HFFc6 (cell line): Measurements from ENCODE around the gene GOLGA1. TPM values are rescaled to one million over a fixed set of nuclear protein-coding genes. Genes with fewer than 3 reads are reported as not detected.
"Not testable (repeated sequence)": the region's sequence is repeated elsewhere in the genome, so short reads cannot be mapped to it uniquely, and the experiment has no call there.

Source experiments
- DNase-seq: peaks from one replicate; pipeline ENCODE4 v3.0.0-alpha.2; 2018
- H3K27ac Mint-ChIP-seq: 2 replicates; pipeline ENCODE4 v1.8.0; 2020; ENCODE audit warnings: mild to moderate bottlenecking, mixed read lengths
- H3K27me3 Mint-ChIP-seq: 2 replicates; pipeline ENCODE4 v1.8.0; 2021; ENCODE audit warnings: mild to moderate bottlenecking, moderate library complexity, mixed read lengths; ENCODE audit not compliant: insufficient read depth
- H3K36me3 Mint-ChIP-seq: 2 replicates; pipeline ENCODE4 v1.8.0; 2021; ENCODE audit warnings: low read depth, mixed read lengths
- H3K4me1 Mint-ChIP-seq: 2 replicates; pipeline ENCODE4 v1.8.0; 2020; ENCODE audit warnings: low read depth, mixed read lengths
- H3K4me3 Mint-ChIP-seq: 2 replicates; pipeline ENCODE4 v1.8.0; 2020; ENCODE audit warnings: mild to moderate bottlenecking, moderate library complexity, mixed read lengths
- H3K9me3 Mint-ChIP-seq: 2 replicates; pipeline ENCODE4 v1.8.0; 2020; ENCODE audit warnings: mild to moderate bottlenecking, mixed read lengths
- total RNA-seq, 6 experiments: library from RNA; stranded (reverse); fragmentation: NEBNext Ultra II Directional; extraction: Animal tissue kit (Norgen Biotek cat#: 25700); gene quantifications; 2 replicates in 1 of 6; 3 replicates in 5 of 6; pipeline ENCODE4 v1.2.3, GENCODE V29; 2021
- TF ChIP-seq, protein P1 (sequence below): fragments of 200-600 bp; sonication (generic); IDR thresholded peaks from 2 replicates; pipeline ENCODE4 v1.5.0; 2021; ENCODE audit warnings: antibody characterized with exemption, mild to moderate bottlenecking

GOLGA1 gene
- total RNA-seq, 6 experiments from 2014 or later = 17.4 to 23.2 (median 20.2) TPM

- DNase-seq = no peak
- TF ChIP-seq, protein P1, sequence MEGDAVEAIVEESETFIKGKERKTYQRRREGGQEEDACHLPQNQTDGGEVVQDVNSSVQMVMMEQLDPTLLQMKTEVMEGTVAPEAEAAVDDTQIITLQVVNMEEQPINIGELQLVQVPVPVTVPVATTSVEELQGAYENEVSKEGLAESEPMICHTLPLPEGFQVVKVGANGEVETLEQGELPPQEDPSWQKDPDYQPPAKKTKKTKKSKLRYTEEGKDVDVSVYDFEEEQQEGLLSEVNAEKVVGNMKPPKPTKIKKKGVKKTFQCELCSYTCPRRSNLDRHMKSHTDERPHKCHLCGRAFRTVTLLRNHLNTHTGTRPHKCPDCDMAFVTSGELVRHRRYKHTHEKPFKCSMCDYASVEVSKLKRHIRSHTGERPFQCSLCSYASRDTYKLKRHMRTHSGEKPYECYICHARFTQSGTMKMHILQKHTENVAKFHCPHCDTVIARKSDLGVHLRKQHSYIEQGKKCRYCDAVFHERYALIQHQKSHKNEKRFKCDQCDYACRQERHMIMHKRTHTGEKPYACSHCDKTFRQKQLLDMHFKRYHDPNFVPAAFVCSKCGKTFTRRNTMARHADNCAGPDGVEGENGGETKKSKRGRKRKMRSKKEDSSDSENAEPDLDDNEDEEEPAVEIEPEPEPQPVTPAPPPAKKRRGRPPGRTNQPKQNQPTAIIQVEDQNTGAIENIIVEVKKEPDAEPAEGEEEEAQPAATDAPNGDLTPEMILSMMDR = no peak
- no peaks in the 10 kb centered on the region for H3K9me3 Mint-ChIP-seq
- H3K36me3 Mint-ChIP-seq = peaks cover 5% of the 10 kb centered on the region
- no peak overlapping the region for H3K27ac Mint-ChIP-seq
- H3K27me3 Mint-ChIP-seq = no peaks in the 10 kb centered on the region
- H3K4me1 Mint-ChIP-seq = no peaks in the 10 kb centered on the region; the same call in 1 of the 2 replicates
- H3K4me3 Mint-ChIP-seq = no peak overlapping the region
These were observed 31.4 kb upstream of the GOLGA1 start for GRCh38 chr9:124972241-124972770.

GRCh38 chr9:124969401-124969800 lies 28.5 kb upstream of the GOLGA1 start:
- no peaks in the 10 kb centered on the region for H3K27me3 Mint-ChIP-seq
- no peaks in the 10 kb centered on the region for H3K9me3 Mint-ChIP-seq
- TF ChIP-seq, protein P1 = no peak
- no peak overlapping the region for H3K4me3 Mint-ChIP-seq
- H3K36me3 Mint-ChIP-seq = peaks cover 5% of the 10 kb centered on the region
- H3K4me1 Mint-ChIP-seq = peaks cover 9% of the 10 kb centered on the region; the same call in 1 of the 2 replicates
- DNase-seq = no peak
- no peak overlapping the region for H3K27ac Mint-ChIP-seq

- DNase-seq = no peak
- no peaks in the 10 kb centered on the region for H3K27me3 Mint-ChIP-seq
- H3K36me3 Mint-ChIP-seq = no peaks in the 10 kb centered on the region
- no peak overlapping the region for H3K27ac Mint-ChIP-seq
- H3K4me3 Mint-ChIP-seq = no peak overlapping the region
- TF ChIP-seq, protein P1 = no peak
- no peaks in the 10 kb centered on the region for H3K9me3 Mint-ChIP-seq
- peaks cover 9% of the 10 kb centered on the region; the same call in 1 of the 2 replicates for H3K4me1 Mint-ChIP-seq
These were observed 27.4 kb upstream of the GOLGA1 start for GRCh38 chr9:124968238-124968637.

- not testable (repeated sequence) for H3K9me3 Mint-ChIP-seq, H3K4me1 Mint-ChIP-seq, H3K4me3 Mint-ChIP-seq, H3K27me3 Mint-ChIP-seq, DNase-seq, H3K27ac Mint-ChIP-seq, H3K36me3 Mint-ChIP-seq
These were observed 25.1 kb upstream of the GOLGA1 start for GRCh38 chr9:124965775-124966568.

- no peaks in the 10 kb centered on the region; the same call in 1 of the 2 replicates for H3K27me3 Mint-ChIP-seq
- no peak overlapping the region for H3K4me3 Mint-ChIP-seq
- H3K9me3 Mint-ChIP-seq = no peaks in the 10 kb centered on the region
- H3K4me1 Mint-ChIP-seq = peaks cover 19% of the 10 kb centered on the region
- no peak overlapping the region for H3K27ac Mint-ChIP-seq
- H3K36me3 Mint-ChIP-seq = no peaks in the 10 kb centered on the region
- TF ChIP-seq, protein P1 = no peak
- DNase-seq = no peak
These were observed 23.7 kb upstream of the GOLGA1 start for GRCh38 chr9:124964604-124965003.

DNA sequence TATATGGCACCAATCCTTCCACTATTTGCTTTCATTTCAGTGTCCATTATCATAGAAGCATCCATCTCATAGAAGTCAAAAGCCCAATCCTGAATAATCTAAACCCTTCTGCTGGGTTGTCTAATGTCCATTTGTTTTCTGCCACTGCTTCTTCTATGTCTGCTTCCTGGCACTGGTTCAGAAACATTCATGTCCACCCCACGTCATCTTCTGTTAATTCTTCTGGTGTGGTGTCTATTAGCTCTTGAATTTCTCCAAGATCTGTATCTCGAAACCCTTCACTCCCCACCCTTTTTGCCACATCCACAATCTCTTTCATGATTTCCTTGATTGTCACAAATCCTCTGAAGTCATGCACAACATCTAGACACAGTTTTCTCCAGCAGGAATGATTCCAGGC lies 23.2 kb upstream of the GOLGA1 start:
- no peak for DNase-seq
- no peak overlapping the region for H3K27ac Mint-ChIP-seq
- no peaks in the 10 kb centered on the region for H3K36me3 Mint-ChIP-seq
- TF ChIP-seq, protein P1 = no peak
- H3K4me1 Mint-ChIP-seq = peaks cover 20% of the 10 kb centered on the region
- no peaks in the 10 kb centered on the region; the same call in 1 of the 2 replicates for H3K27me3 Mint-ChIP-seq
- H3K4me3 Mint-ChIP-seq = no peak overlapping the region
- H3K9me3 Mint-ChIP-seq = no peaks in the 10 kb centered on the region
